DLD1 (cell line): ENCODE measurements around the gene IFFO2.

Experiments
- in situ Hi-C: cut with HindIII; loops from 2 replicates; pipeline ENCODE4 v1.10.0; 2017; ENCODE audit warnings: low sequenced_read_pairs

IFFO2 gene

GRCh38 chr1:18972991-18973390 is 16.5 kb upstream of the IFFO2 start:
- in situ Hi-C loops = no loop called here

DNA sequence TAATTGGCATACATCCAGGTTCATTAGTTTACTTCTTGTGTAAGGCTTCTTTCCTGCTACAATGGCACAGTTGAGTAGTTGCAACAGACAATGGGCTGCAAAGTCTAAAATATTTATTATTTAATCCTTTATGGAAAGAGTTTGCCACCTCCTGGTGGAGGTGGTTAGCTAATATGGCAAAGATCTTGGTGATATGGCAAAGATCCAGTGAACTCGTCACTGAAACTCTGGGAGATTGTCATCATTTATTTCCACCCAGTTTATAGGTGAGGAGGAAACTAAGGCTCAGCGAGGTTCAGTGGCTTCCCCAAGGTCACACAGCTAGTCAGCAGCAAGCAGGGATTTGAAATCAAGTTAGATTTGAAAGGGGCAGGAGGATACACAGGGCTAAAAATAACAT is 16.1 kb upstream of the IFFO2 start:
- in situ Hi-C loops = no loop called here

DNA sequence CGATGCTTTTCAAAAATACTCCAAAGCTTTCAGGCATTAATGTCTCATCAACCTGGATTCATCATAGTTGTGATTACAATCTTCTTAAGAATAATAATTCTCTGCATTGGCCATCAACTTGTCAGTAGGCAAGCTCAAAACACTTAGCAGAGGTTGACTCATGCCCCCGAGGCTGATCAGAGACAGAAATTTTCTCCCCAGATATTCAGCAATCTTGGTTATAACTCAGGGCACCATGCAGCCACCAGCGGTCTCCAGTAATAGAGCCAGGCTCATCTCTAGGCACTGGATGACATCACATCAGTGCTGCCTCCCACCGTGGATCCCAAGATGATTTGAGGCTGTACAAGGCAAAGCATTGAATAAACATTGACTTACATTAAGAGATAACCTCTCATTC is 14.3 kb upstream of the IFFO2 start:
- in situ Hi-C loops = no loop called here

DNA sequence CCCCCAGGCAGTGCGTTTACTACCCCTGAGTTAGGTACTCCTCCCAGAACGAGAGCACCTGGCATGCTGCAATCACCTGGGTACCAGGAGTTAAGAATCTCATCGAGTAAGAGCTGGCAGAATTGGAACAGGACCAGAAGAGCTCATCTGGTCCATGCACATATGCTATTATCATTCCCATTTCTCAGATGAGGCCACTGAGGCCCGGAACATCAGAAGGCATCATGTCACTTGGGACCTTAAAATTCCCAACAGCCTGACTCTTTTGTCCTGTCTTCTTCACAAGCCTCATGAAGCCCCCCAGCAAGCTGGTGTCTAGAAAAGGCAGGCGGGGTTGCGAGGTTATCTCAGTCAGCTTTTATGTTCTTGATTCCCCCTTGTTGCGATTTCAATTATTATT is 13.9 kb upstream of the IFFO2 start:
- in situ Hi-C loops = no loop called here

GRCh38 chr1:18967066-18967690 is 10.7 kb upstream of the IFFO2 start:
- in situ Hi-C loops = no loop called here

- in situ Hi-C loops = no loop called here
These were observed 9.0 kb upstream of the IFFO2 start for GRCh38 chr1:18965206-18966173.

DNA sequence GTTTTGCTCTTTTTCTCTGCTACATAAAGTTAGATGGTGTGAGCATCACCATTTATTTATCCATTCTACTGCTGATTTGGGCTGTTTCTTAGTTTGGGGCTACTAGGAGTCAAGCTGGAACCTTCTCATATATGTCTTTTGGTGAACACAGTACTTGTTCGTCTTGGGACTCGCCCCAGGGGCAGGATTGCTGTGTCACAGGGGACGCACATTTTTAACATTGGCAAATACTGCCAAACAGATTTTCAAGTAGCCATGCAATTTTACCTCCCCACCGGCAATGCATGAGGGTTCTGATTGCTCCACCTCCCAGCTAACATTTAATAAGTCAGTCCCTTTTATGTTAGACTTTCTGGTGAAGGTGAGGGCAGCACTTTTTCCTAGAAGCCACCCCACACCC is 7.5 kb upstream of the IFFO2 start:
- in situ Hi-C loops = no loop called here

DNA sequence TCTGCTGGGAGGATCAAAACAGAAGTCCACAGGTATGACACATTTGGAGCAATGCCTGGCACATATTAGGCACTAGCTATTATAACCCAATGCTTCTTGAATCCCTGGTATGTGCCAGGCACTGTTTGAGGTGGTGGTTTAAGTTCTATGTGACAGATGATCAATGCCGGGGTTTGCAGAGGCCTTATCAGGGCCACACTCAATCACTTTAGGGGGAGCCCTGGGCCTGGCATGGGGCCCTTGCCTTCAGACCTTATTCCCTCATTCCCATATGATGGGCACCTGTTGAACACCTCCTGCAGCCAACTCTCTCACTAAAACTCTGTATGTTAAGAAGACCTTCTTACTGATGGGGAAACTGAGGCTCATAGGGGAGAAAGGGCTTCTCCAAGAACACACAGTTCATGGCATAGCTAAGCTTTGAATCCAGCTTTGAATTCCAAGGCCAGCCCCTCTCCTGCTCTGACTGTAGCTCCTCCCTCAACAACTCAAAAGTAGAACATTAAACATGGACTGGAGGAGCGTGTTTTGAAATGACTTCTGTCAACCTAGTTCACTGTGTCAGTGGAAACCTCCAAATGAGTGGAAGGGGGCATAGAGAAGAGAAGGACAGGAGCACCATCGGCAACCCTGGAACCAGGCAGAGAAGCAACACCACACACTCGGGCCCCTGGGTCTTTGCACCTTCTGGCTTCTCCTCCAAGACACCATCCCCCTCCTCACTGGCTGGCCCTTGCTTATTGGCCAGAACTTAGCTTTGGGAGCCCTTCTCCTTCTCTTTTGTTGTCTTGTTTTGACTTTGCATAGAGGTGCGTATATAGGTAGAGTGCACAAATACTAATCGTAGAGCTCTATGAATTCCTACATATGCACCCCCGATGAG is 6.6 kb upstream of the IFFO2 start:
- in situ Hi-C loops = no loop called here

DNA sequence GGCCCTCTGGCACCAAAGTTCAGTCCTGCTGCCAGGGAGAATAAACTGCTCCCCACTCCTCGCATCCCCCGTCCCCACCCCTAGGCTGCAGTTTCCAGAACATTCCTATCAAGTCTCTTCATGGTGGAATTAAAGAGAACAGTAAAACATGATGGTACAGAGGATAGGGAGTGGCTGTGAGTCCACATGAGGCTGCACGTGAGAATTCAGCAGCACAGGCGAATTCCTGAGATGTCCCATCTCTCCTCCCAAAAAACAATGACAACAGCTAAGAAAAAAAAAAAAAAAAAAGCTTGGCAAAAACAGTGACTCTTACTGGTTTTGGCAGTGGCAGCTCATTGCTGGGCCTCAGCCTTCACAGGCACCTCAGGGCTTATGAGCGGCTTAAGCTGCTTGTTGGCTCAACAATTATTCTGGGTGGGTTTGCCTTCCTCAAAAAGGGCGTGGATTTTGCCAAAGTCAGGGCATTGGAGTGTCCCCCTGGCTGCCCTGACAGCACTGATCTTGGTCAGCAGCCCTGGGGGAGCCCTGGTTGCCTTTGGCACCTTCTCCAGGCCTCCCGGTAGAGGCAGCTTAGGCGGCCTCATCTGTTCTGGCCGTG is 5.7 kb upstream of the IFFO2 start:
- in situ Hi-C loops = no loop called here

GRCh38 chr1:18960821-18961220 is 4.3 kb upstream of the IFFO2 start:
- in situ Hi-C loops = no loop called here

DNA sequence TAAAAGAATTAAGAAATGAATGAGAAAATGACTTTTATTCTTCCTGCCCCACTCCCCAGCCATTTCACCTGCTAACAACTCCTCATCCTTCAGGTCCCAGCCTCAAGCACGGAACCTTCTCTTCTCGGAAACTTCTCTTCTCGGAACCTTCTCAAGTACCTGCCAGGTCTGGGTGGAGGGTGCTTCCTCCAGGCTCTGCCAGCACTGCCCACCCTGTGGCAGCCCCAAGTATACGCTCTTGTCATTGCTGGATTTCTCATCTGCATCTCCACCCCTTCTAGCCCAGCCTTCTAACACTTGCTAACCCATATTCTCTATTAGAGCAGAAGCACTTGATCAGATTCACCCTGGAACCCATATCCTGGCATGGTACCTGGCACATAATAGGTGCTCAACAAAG is 3.9 kb upstream of the IFFO2 start:
- in situ Hi-C loops = no loop called here

GRCh38 chr1:18959591-18959990 is 3.1 kb upstream of the IFFO2 start:
- in situ Hi-C loops = no loop called here

GRCh38 chr1:18957532-18958300 is 1.2 kb upstream of the IFFO2 start:
- in situ Hi-C loops = no loop called here

GRCh38 chr1:18957136-18957521 is 653 bp upstream of the IFFO2 start:
- in situ Hi-C loops = no loop called here

- in situ Hi-C loops = no loop called here
These were observed 859 bp downstream of the IFFO2 start for GRCh38 chr1:18955441-18956192.

- in situ Hi-C loops = no loop called here
These were observed 1.4 kb downstream of the IFFO2 start for GRCh38 chr1:18955131-18955440.

DNA sequence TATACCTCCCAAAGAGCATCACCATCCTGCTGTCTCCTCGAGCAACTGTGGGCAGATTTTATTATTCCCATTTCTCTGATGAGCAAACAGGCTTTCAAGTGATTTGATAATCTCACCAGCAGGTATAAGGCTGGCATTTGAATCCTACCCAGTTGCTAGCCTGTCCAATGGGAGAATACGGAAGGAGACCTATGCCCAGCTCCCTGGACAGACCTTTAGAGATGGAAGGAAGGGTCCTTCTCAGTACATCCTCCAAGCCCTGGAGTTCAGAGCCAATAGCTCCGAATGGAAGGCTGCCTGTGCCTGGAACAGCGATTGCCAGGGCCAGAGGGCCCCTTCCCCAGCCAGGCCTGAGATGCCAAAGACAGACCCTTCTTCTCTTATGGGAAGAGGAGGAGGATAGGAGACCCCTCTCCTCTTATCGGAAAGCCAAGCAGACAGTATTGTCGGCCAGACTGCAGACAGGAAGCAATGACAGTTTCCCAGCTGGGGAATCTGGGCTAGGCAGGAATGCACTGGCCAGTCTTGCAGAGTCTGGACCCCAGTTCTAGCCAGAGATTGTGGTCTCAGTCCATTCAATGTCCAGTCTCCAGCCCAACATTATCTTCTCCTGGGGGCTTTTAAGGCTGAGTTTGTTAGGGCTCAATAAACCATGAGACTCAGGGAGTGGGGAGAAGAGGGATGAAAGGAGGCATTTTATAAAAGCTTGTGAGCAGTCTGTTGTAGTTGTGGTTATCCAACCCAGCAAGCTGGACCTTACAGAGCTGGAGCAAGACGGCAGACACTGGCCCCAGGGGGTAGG is 2.0 kb downstream of the IFFO2 start:
- in situ Hi-C loops = no loop called here

GRCh38 chr1:18953731-18954231 is 2.7 kb downstream of the IFFO2 start:
- in situ Hi-C loops = no loop called here
